K562 (cell line): ENCODE measurements around the gene THOP1.

Experiments
- POLR2A ChIP-seq: fragments of 450-650 bp; conservative IDR thresholded peaks from 2 replicates; pipeline ENCODE4 v1.6.1; 2016
- TFAP4 ChIP-seq: sonication (generic); formaldehyde crosslinking; IDR thresholded peaks from 2 replicates; pipeline ENCODE4 v1.8.0; 2022; ENCODE audit warnings: missing genetic modification reagents, mild to moderate bottlenecking, moderate library complexity, borderline replicate concordance
- USF2 ChIP-seq: sonication (generic); formaldehyde crosslinking; IDR thresholded peaks from 2 replicates; pipeline ENCODE4 v1.5.0; 2020; ENCODE audit warnings: missing genetic modification reagents

- TF ChIP-seq POLR2A (no peak), USF2 (CRISPR knock-in tag) (no peak), TFAP4 (CRISPR knock-in tag) (no peak)
Measured at GRCh38 chr19:2780284-2780683, 5.0 kb upstream of the THOP1 start.
